ENCODE results near the gene INPP5D. TPM values are rescaled to one million over a fixed set of nuclear protein-coding genes. Genes with fewer than 3 reads are reported as not detected.

Gene INPP5D
- total and polyA plus RNA-seq, 2 donors (not counting 1 experiment from before 2014, with no cell fraction given), result 152 to 444 TPM

DNA sequence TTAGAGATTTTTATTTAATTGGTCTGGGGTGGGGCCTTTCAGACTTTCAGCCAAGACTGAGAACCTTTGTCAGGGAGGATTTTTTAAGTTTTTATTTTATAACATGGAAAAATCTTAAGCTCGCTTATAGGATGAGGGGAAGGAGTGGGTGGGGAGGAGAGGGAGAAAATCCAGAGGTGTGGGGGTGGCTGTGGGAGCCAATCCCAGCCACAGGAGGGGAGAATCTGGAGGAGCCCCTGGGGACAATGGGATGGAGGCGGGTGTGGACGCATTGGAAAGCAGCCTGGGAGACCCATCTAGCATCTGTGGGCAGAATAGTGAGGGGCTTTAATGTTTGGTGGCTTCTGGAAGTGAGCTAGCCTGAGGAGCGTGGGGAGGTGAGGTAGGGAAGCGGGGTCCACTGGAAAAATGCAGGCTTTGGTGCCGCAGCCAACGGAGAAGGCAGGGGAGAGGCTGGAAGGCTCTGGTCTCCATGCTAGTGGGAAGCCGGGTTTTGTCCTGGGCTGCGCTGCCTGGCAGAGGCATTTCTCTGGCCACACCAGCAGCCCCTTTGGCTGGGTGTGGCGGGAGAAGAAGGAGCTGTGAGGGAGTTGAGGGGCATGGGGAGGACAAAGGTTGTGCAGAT, 11.5 kb upstream of the INPP5D start:
- Histone ChIP-seq H3K79me2 (ENCODE audit: control insufficient read depth, insufficient read depth, low read length) (peaks cover 2% of the 10 kb centered on the region), H3K4me1 (ENCODE audit: control insufficient read depth in 2 of 2, insufficient read depth in 2 of 2, low read length in 2 of 2) (peaks cover 0 to under 1% of the 10 kb centered on the region in 2 donors), H3K4me3 (ENCODE audit: control extremely low read depth in 1 of 5, extremely low read depth in 1 of 5, insufficient read depth in 1 of 5, low read depth in 2 of 5, low read length in 4 of 5) (no peak overlapping the region), H3K27me3 (replicated peaks in 1 of 4; ENCODE audit: control extremely low read depth in 1 of 4, control insufficient read depth in 3 of 4, insufficient read depth in 4 of 4, low read length in 3 of 4) (no peaks in the 10 kb centered on the region), H3K9ac (ENCODE audit: low read length) (no peak overlapping the region), H4K20me1 (ENCODE audit: control insufficient read depth, insufficient read depth, low read length, poor library complexity, severe bottlenecking) (no peaks in the 10 kb centered on the region), H3K4me2 (replicated peaks; ENCODE audit: low read depth, low read length, poor library complexity, severe bottlenecking) (no peak overlapping the region), H2AFZ (ENCODE audit: insufficient read depth, low read depth, low read length, poor library complexity, severe bottlenecking) (no peak overlapping the region), H3K36me3 (replicated peaks in 1 of 2; ENCODE audit: control extremely low read depth in 1 of 2, control insufficient read depth in 1 of 2, extremely low read depth in 1 of 2, insufficient read depth in 2 of 2, low read length in 1 of 2) (no peaks in the 10 kb centered on the region), H3K27ac (ENCODE audit: low read length in 2 of 2) (no peak overlapping the region), H3K9me3 (ENCODE audit: control extremely low read depth in 1 of 3, control insufficient read depth in 2 of 3, insufficient read depth in 1 of 3, low read length in 2 of 3) (no peaks in the 10 kb centered on the region)
- Mint-ChIP-seq H3K27me3 (no peaks in the 10 kb centered on the region), H3K27ac (no peak overlapping the region), H3K4me3 (no peak overlapping the region), H3K9me3 (ENCODE audit: insufficient read depth) (no peaks in the 10 kb centered on the region), H3K4me1 (peaks cover under 1% of the 10 kb centered on the region)
- ChIA-PET CTCF (interaction anchor here (3.5 kb wide), 1 partner anchor 12 kb away, joined by 14 read pairs; the partner anchor contains the start of gene INPP5D), POLR2A (interaction anchor here (0.6 kb wide), 1 partner anchor 271 kb away, joined by 5 read pairs; no protein-coding TSS in a partner anchor)
- ATAC-seq (ENCODE audit: low read depth) (no peak), DNase-seq (no peak)
- TF ChIP-seq, protein P1, sequence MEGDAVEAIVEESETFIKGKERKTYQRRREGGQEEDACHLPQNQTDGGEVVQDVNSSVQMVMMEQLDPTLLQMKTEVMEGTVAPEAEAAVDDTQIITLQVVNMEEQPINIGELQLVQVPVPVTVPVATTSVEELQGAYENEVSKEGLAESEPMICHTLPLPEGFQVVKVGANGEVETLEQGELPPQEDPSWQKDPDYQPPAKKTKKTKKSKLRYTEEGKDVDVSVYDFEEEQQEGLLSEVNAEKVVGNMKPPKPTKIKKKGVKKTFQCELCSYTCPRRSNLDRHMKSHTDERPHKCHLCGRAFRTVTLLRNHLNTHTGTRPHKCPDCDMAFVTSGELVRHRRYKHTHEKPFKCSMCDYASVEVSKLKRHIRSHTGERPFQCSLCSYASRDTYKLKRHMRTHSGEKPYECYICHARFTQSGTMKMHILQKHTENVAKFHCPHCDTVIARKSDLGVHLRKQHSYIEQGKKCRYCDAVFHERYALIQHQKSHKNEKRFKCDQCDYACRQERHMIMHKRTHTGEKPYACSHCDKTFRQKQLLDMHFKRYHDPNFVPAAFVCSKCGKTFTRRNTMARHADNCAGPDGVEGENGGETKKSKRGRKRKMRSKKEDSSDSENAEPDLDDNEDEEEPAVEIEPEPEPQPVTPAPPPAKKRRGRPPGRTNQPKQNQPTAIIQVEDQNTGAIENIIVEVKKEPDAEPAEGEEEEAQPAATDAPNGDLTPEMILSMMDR (IDR thresholded peaks at IDR 0.05), result no peak
- no peak for TF ChIP-seq EZH2 (IDR thresholded peaks at IDR 0.05; ENCODE audit: borderline replicate concordance, insufficient read depth, low read depth, low read length, poor library complexity, severe bottlenecking)
- WGBS (ENCODE audit: insufficient coverage), result 90% methylated on average over 10 of the region's 10 CpGs
- intact Hi-C loops (cut with micrococcal nuclease), result no loop called here

DNA sequence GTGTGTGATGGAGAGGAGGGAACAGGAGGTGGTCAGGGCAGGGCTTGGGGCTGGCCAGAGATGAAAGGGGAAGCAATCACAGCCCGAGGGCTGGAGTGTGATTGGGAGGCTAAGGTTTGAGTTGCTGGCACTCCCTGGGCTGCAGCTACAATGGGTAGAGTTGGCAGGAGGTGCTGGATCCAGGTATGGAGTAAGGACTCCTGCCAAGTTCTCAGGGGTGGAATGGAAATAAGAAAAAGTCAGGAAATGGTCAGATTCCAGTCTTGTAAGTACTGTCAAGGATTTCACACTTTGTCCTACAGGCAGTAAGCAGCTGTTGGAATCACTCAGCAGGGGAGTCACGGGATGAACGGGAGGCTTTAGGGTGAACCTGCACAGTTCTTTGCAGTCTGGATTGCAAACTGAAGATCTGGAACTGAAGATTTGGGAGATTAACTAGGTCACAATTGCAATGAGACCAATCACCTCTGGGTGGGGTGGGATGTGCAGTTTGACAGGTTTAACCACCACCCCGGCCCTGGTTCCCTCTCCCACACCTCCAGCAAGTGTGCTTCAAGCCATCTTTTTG, 10.9 kb upstream of the INPP5D start:
- no peaks in the 10 kb centered on the region for H3K27me3 ChIP-seq (replicated peaks in 1 of 4; ENCODE audit: control extremely low read depth in 1 of 4, control insufficient read depth in 3 of 4, insufficient read depth in 4 of 4, low read length in 3 of 4)
- TF ChIP-seq EZH2 (IDR thresholded peaks at IDR 0.05; ENCODE audit: borderline replicate concordance, insufficient read depth, low read depth, low read length, poor library complexity, severe bottlenecking), result no peak
- TF ChIP-seq, protein P1 (IDR thresholded peaks at IDR 0.05), result no peak
- peaks cover 8% of the 10 kb centered on the region for H3K79me2 ChIP-seq (ENCODE audit: control insufficient read depth, insufficient read depth, low read length)
- H3K4me3 ChIP-seq (ENCODE audit: control extremely low read depth in 1 of 5, extremely low read depth in 1 of 5, insufficient read depth in 1 of 5, low read depth in 2 of 5, low read length in 4 of 5), result no peak overlapping the region
- no peaks in the 10 kb centered on the region for H3K27me3 Mint-ChIP-seq
- H3K36me3 ChIP-seq (replicated peaks in 1 of 2; ENCODE audit: control extremely low read depth in 1 of 2, control insufficient read depth in 1 of 2, extremely low read depth in 1 of 2, insufficient read depth in 2 of 2, low read length in 1 of 2), result no peaks in the 10 kb centered on the region
- H2AFZ ChIP-seq (ENCODE audit: insufficient read depth, low read depth, low read length, poor library complexity, severe bottlenecking), result no peak overlapping the region
- H4K20me1 ChIP-seq (ENCODE audit: control insufficient read depth, insufficient read depth, low read length, poor library complexity, severe bottlenecking), result no peaks in the 10 kb centered on the region
- H3K4me2 ChIP-seq (replicated peaks; ENCODE audit: low read depth, low read length, poor library complexity, severe bottlenecking), result no peak overlapping the region
- DNase-seq (no peak), ATAC-seq (ENCODE audit: low read depth) (no peak)
- no peaks in the 10 kb centered on the region for H3K9me3 Mint-ChIP-seq (ENCODE audit: insufficient read depth)
- ChIA-PET POLR2A (no interaction called here), CTCF (interaction anchor here (0.9 to 3.5 kb wide), 2 partner anchors 11 to 214 kb away, joined by 3 to 14 read pairs; partner anchors contain the start of gene INPP5D)
- WGBS (ENCODE audit: insufficient coverage), result 85% methylated on average over 3 of the region's 4 CpGs
- H3K9me3 ChIP-seq (ENCODE audit: control extremely low read depth in 1 of 3, control insufficient read depth in 2 of 3, insufficient read depth in 1 of 3, low read length in 2 of 3), result no peaks in the 10 kb centered on the region
- H3K4me1 ChIP-seq (ENCODE audit: control insufficient read depth in 2 of 2, insufficient read depth in 2 of 2, low read length in 2 of 2), result peaks cover 6% of the 10 kb centered on the region in 2 donors
- H3K4me3 Mint-ChIP-seq, result no peak overlapping the region
- H3K27ac ChIP-seq (ENCODE audit: low read length in 2 of 2), result no peak overlapping the region
- no peak overlapping the region for H3K27ac Mint-ChIP-seq
- peaks cover 6% of the 10 kb centered on the region for H3K4me1 Mint-ChIP-seq
- H3K9ac ChIP-seq (ENCODE audit: low read length), result no peak overlapping the region
- intact Hi-C loops (cut with micrococcal nuclease), result no loop called here
